D341Med (cell line): ENCODE results near the gene CNR2.
"Not testable (repeated sequence)": the region's sequence is repeated elsewhere in the genome, so short reads cannot be mapped to it uniquely, and the experiment has no call there.

ENCODE experiments used
- DNase-seq: peaks from one replicate; pipeline ENCODE4 v3.0.0; 2012; ENCODE audit warnings: low spot score

The CNR2 gene

DNA sequence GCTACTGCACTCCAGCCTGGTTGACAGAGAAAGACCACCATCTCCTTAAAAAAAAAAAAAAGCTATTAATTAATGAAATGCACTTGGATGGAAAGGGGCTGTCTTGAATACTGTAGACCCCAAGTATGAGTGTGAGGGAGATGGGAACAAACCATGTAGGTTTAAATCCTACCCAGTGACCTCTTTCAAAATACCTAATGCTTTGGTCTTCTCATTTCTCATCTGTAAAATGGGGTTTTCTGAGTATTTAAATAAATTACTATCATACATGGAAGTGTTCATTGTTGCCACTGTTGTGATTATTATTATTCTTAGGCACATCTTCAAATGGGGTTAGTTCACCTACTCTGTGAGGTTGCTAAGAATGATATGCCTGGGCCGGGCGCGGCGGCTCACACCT, 27.9 kb downstream of the CNR2 start:
- DNase-seq, result no peak

DNA sequence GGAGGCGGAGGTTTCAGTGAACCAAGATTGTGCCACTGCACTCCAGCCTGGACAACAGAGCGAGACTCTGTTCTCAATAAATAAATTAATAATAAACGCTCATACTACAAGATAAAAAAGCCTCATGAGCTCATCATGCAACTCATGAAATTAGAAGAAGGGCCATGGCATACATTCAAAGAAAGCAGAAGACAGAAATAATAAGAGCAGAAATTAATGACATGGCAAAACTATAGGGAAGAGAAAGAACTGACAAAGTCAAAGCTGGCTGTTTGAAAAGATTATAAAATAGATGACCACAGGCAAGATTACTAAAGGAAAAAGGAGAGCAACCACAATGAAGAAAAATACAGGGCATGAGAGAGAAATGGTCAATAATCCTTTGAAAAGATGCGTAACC, 30.4 kb downstream of the CNR2 start:
- DNase-seq, result no peak

DNA sequence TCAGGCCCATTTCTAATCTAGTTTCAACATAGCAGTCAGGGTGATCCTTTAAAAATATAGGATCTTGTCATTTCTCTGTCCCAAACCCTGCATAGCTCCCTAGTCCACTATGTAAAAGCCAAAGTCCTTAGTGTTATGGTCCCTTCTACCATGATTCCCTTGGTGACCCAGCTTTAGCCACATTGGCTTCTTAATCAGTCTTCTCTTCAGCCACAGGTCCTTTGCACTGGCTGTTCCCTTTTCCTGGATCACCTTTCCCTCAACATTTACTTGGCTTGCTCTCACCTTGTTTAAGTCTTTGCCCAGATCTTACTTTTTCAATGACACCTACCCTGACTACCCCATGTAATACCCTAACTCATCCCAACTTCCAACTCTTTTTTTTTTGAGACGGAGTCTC, 33.4 kb downstream of the CNR2 start:
- no peak for DNase-seq

DNA sequence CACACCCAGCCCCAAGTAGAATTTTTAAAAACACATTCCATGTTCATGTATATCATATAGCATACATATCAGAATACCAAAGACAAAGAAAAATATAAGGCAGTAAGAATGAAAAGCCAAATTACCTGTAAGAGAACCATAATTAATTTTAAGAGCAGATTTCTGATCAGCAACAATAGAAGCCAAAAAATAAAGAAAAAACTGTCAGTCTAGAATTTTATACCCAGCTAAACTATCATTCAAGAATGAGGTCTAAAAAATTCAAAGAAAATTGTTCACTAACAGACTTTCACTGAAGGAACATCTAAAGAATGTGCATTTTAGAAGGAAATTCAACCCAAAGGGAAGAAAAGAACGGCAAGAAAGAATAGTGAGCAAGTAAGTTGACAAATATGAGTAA, 34.5 kb downstream of the CNR2 start:
- DNase-seq, result no peak

DNA sequence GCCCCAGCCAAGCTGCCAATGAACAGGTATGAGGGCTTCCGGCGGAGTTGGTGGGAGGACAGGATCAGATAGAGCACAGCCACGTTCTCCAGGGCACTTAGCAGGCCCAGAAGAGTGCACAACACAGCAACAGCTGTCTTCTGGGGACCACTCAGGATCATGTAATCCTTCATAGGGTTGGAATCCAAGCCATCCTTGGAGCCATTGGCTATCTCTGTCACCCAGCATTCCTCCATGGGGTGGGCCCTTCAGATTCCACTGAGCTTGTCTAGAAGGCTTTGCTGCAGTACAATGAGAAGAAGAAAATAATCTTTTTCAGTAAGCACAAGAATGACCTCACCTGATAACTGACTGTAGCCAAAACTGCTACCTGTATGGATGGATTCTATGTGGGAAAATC, 37.8 kb downstream of the CNR2 start:
- no peak for DNase-seq

DNA sequence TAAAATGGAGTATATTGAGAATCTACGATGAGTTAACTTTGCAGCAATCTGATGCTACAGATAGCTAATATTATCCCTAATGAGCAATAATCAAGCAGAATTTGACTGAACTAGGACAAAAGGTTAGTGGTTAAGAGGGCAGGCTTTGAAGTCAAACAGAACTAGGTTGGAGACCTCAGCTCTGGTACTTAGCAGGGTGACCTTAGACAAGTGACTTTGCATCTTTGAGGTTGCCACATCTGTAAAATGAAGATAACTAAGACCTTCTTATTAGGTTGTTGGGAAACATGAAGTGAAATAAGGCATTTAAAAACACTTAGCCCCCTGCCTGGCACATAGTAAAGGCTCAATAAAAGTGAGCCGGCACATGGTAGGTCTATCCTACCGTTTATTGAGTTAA, 40.7 kb downstream of the CNR2 start:
- DNase-seq, result no peak

DNA sequence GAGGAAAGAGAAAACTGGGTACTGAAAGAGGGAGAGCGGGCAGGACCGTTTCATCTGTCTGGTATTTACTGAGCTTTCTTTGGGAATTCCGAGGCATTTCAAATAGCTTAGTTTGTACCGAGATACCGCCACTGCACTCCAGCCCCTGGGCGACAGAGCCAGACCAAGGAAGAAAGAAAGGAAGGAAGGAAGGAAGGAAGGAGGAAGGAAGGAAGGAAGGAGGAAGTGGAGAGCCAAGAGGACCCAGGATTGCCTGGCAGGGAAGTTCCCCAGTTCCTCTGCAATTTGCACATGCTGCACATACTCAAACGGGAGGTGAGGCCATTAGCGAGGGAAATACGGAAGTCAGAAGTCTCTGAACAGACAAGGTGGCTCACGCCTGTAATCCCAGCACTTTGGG, 44.1 kb downstream of the CNR2 start:
- no peak for DNase-seq

DNA sequence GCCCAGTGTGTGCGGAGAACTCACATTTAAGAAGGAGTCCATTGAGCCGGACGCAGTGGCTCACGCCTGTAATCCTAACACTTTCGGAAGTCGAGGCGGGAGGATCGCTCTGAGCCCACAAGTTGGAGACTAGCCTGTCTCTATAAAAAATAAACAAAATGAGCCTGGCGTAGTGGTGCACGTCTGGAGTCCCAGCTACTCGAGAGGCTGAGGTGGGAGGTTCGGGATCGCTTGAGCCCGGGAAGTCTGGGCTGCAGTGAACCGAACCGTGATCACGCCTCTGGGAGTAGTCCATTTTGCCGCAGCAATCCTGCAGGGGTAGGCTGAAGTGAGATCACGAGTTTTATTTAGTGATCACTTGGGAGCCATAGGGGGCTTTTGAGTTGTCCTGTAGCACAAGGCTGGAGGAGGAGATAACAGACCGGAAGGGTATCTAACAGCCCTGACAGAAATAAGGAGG, 44.6 kb downstream of the CNR2 start:
- DNase-seq, result peak; percentile 38

DNA sequence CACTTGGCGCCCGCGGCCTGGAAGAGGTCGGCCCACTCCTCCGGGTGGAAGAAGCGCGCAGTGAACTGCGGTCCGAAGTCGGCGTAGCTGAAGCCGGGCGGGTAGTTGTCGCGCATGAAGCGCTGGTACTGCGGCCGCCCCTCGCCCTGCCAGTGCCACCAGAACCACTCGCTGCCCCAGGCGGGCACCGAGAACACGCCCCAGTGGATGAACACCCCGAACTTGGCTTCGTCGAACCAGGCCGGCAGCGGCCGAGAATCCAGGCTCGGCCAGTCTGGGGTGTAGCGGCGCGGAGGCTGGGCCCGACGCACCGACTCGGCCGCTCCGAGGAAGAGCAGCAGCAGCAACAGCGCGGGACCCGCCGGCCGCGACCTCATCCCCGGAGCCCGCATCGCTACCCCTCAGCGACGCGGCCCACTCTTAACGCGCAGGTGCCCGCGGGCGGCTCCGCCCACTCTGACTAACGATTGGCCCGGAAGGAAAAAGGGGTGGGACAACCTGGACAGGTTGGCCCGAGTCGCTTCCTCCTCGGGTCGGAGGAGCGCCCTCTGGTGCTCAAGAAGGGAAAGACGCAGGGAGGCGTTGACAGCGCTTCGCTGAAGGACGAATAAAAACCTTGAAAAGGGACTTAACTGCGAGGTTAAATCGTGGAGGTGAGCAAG, 45.1 kb downstream of the CNR2 start, which contains the start of gene FUCA1:
TSS of gene FUCA1 (minus strand) at position 396 of the 662 bp plus-strand sequence. CDS start at position 392, 4 bp downstream.
- peak; percentile 95 for DNase-seq

DNA sequence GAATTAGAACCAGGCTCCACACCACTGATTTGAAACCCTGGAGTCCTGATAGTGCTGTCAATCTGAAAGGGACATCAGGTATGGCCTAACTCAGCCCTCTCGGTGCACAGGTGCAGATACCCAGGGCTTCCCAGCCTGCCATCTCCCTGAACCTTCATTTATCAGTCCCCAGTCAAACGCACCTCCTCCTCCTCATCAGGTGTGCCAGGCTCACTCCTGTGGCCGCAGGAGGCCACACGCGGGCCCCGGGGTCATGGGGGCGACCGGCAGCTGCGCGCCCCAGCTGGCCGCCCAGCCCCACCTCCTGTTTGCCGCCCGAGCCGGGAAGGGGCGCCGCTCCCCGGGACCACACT, 45.6 kb downstream of the CNR2 start:
- no peak for DNase-seq

DNA sequence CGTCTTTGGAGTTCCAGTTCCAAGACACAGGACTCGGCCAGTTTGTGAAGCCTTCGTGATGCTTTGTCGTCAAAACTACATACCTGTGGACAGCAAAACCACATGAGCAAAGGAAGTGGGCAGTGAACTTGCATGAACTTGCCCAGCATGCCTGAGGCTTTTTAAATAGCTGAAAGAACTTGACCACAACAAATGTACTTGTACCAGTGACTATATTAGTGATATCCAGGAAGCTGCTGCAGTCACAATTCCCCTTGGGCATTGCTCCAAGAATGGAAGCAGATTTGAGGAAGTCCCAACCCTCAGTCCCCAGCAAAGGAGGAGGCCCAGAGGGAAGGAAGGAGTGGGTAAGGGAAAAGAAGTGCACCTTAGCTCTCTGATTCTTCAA, 47.6 kb downstream of the CNR2 start:
- no peak for DNase-seq

DNA sequence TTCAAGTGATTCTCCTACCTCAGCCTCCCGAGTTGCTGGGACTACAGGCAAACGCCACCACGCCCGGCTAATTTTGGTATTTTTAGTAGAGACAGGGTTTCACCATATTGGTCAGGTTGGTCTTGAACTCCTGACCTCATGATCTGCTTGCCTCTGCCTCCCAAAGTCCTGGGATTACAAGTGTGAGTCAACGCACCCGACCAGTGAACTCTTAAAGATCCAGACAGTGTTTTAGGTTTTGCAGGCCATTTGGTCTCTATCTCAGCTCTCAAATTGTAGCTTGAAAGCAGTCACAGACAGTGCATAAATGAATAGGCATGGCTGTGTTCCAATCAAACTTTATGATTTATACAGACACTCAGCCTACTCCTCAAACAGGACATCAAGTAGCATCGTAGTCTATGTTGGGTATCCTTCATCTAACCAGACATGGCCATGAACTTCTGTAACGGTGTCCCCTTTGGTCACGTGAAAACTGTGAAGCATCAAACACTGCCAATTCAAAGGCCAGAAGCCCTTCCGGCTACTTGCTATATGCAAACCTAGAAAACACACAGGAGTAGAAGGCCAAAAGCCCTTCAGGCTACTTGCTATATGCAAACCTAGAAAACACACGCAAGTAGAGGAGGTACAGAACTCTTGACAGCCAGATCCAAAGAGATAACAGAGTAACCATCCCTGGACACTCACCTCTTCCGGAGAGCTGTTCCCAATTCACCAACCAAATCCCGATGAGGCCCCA, 48.2 kb downstream of the CNR2 start:
- DNase-seq, result no peak

DNA sequence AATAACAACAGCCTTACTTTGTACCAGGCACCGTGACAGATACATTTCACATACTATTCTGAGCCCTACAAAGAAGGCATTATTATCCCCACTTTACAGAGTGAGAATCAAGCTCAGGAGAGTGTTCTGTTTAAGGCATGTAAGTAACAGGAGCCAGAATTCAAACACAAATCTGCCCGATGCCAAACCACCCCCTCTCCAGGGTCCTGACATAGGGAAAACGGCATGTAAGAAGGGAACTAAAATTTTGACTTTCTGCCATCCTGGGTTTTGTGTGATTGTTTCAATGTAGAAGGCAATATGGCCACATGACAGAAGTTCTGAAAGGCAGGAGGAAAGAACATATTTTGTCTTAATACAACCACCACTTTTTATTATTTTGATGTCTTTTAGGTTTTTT, 50.5 kb downstream of the CNR2 start:
- DNase-seq, result no peak

DNA sequence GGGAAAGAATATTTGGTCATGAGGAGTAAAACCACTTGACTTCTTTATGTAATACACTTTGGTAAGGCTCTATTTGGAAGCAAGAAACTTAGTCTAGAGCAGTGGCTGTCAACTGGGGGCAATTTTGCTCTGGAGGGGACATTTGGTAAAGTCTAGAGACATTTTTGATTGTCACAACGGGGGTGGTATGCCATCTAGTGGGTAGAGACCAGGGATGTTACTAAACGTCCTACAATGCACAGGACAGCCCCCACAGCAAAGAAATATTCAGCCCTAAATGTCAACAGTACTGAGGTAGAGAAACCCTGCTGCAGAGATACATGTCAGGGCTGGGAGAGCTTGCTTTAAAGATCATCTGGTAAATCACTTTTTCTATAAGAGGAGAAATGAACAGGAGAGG, 58.6 kb downstream of the CNR2 start:
- no peak for DNase-seq

DNA sequence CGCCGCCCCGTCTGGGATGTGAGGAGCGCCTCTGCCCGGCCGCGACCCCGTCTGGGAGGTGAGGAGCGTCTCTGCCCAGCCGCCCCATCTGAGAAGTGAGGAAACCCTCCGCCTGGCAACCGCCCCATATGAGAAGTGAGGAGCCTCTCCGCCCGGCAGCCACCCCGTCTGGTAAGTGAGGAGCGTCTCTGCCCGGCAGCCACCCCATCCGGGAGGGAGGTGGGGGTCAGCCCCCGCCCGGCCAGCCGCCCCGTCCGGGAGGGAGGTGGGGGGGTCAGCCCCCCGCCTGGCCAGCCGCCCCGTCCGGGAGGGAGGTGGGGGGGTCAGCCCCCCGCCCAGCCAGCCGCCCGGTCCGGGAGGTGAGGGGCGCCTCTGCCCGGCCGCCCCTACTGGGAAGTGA, 60.0 kb downstream of the CNR2 start:
- DNase-seq, result not testable (repeated sequence)

DNA sequence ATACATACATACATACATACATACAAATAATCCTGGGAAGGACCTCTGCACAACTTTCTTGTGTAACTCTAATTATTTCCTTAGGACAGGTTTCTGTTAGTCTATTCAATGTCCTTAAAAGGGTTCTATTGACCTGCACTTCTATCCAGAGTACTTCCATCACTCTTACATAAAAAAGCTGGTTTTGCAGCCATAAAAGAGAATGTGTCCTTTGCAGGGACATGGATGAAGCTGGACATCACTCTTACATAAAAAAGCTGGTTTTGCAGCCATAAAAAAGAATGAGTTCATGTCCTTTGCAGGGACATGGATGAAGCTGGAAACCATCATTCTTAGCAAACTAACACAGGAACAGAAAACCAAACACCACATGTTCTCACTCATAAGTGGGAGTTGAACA, 61.8 kb downstream of the CNR2 start:
- not testable (repeated sequence) for DNase-seq

DNA sequence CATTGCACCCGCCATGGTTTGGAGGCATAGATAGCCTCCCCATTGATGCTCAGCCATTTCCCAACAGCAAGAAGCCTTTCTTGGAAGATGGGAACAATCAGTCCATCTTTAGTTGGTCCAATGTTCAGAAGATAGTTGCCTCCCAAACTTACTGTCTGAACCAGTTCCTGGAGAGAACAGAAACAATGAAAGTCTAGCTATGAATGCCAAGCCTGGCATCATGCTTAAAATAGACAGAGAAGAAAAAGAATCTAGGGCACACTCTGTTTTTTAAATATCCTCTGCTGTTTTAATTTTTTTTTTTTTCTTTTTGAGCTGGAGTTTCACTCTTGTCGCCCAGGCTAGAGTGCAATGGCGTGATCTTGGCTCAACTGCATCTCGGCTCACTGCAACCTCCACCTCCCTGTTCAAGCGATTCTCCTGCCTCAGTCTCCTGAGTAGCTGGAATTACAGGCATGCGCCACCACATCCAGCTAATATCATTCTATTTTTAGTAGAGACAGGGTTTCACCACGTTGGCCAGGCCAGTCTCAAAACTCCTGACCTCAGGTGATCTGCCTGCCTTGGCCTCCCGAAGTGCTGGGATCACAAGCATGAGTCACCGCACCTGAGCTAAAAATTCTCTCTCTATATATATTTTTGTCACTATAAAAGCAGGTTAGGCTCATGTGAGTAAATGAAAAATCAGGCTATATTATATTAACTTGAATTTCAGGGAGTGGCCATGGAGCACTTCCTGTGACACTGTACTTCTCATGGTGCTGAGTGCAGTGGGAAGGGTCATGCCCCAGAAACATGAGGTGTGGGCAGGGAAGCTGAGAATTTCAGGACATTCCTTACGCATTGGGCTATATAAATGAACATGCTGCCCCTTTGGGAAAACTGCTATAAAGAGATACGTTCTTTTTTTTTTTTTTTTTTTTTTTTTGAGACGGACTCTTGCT, 64.2 kb downstream of the CNR2 start:
- DNase-seq, result no peak

DNA sequence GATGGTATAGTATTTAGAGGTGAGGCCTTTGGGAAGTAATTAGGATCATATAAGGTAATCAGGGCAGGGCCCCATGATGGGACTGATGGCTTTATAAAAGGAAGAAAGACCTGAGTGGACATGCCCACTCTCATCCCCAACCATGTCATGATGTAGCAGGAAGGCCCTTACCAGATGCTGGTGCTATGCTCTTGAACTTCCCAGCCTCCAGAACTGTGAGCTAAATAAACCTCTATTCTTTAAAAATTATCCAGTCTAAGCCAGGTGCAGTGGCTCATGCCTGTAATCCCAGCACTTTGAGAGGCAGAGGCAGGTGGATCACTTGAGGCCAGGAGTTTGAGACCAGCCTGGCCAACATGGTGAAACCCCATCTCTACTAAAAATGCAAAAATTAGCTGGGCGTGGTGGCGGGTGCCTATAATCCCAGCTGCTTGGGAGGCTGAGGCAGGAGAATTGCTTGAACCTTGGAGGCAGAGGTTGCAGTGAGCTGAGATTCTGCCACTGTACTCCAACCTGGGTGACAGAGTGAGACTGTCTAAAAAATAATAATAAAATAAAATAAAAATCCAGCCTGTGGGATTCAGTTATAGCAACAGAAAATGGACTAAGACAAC, 65.6 kb downstream of the CNR2 start:
- not testable (repeated sequence) for DNase-seq

DNA sequence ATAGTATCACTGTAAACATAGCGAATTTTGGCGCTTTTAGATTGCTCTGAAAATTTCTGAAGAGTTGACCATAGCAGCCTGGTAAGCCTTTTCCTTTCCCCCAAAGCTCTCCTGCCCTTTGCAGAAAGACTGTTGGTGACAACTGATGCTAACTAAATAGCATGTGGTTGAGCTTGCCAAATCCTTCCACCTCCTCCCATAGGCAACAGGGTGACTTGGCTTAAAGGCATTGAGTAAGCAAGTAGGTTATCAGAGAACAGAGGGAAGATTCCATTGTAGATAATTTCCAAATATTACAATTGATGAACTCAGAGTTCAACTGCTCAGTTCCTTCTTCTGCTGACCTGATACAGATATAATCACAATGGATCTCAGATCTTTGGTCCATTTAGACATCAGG, 68.0 kb downstream of the CNR2 start:
- DNase-seq, result no peak

DNA sequence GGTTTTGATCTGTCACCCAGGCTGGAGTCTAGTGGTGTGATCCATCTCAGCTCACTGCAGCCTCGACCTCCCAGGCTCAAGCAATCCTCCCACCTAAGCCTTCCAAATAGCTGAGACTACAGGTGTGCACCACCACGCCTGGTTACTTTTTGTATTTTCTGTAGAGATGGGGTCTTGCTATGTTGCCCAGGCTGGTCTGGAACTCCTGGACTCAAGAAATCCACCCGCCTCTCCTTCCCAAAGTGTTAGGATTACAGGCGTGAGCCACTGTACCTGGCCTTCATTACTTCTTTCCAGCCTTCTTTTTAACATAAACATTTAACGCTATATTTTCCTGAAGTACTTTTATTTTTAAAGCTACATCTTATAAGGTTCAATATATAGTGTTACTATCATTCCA, 69.5 kb downstream of the CNR2 start:
- DNase-seq, result no peak

DNA sequence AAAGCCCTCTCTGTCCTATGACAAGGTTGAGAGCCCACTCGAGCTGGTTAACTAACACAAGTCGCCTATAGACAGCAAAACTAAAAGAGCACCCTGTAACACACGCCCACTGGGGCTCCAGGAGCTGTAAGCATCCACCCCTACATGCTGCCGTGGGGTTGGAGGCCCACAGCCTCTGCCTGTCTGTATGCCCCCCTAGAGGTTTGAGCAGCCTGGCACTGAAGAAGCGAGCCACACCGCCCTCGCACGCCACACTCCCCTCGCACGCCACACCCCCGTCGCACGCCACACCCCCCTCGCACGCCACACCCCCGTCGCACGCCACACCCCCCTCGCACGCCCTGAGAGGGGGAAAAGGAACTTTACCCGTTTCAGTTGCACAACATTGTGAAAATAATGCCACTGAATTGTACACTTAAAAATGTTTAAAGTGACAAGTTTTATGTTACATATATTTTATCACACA, 74.7 kb downstream of the CNR2 start:
- peak; percentile 75 for DNase-seq

DNA sequence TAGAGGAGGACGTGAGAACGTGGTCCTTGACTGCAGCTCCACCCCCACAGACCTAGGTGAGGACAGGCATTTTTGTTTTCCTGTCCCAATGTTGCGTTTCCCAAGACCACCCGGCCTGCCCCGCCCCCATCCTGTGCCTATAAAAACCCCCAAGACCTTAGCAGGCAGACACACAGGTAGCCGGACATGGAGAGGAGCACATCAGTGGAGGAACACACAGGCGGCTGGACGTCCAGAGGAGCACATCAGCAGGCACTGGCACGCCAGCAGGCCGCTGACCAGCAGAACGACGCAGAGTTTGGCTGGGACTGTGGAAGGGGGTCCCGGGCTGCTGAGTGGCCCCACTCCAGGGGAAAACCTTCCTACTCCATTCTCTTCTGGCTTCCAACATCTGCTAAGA, 75.3 kb downstream of the CNR2 start:
- no peak for DNase-seq
